Measurements from ENCODE around the gene MORN1. TPM values are rescaled to one million over a fixed set of nuclear protein-coding genes. Genes with fewer than 3 reads are reported as not detected.

The MORN1 gene
- total RNA-seq, 1 donor from 2014 or later: 9.1 TPM

- intact Hi-C loops (cut with micrococcal nuclease): no loop called here
These were observed 14.4 kb upstream of the MORN1 start for GRCh38 chr1:2405588-2406295.

- intact Hi-C loops (cut with micrococcal nuclease): no loop called here
These were observed 13.6 kb upstream of the MORN1 start for GRCh38 chr1:2404890-2405511.

- intact Hi-C loops (cut with micrococcal nuclease): no loop called here
These were observed 13.0 kb upstream of the MORN1 start for GRCh38 chr1:2404142-2404889.

GRCh38 chr1:2403273-2403672, 11.9 kb upstream of the MORN1 start:
- intact Hi-C loops (cut with micrococcal nuclease): no loop called here

GRCh38 chr1:2402420-2402819, 11.1 kb upstream of the MORN1 start:
- intact Hi-C loops (cut with micrococcal nuclease): no loop called here

- intact Hi-C loops (cut with micrococcal nuclease): no loop called here
These were observed 9.7 kb upstream of the MORN1 start for GRCh38 chr1:2400950-2401649.

GRCh38 chr1:2400576-2400909, 9.2 kb upstream of the MORN1 start:
- intact Hi-C loops (cut with micrococcal nuclease): no loop called here

GRCh38 chr1:2399890-2400575, 8.7 kb upstream of the MORN1 start:
- intact Hi-C loops (cut with micrococcal nuclease): no loop called here

- intact Hi-C loops (cut with micrococcal nuclease): no loop called here
These were observed 7.5 kb upstream of the MORN1 start for GRCh38 chr1:2398871-2399270.

GRCh38 chr1:2397007-2397679, 5.8 kb upstream of the MORN1 start:
- intact Hi-C loops (cut with micrococcal nuclease): no loop called here

- intact Hi-C loops (cut with micrococcal nuclease): no loop called here
These were observed 5.1 kb upstream of the MORN1 start for GRCh38 chr1:2396476-2396875.

- intact Hi-C loops (cut with micrococcal nuclease): no loop called here
These were observed 4.7 kb upstream of the MORN1 start for GRCh38 chr1:2396059-2396458.

- intact Hi-C loops (cut with micrococcal nuclease): no loop called here
These were observed 3.9 kb upstream of the MORN1 start for GRCh38 chr1:2395245-2395644.

- intact Hi-C loops (cut with micrococcal nuclease): loop anchor here (5.0 kb wide), 1 partner anchor 92 kb away; no protein-coding TSS in a partner anchor
These were observed 3.4 kb upstream of the MORN1 start for GRCh38 chr1:2394761-2395160.

GRCh38 chr1:2394220-2394619, 2.9 kb upstream of the MORN1 start:
- intact Hi-C loops (cut with micrococcal nuclease): loop anchor here (5.0 kb wide), 1 partner anchor 92 kb away; no protein-coding TSS in a partner anchor

- intact Hi-C loops (cut with micrococcal nuclease): loop anchor here (5.0 kb wide), 1 partner anchor 91 kb away; no protein-coding TSS in a partner anchor
These were observed 2.1 kb upstream of the MORN1 start for GRCh38 chr1:2393471-2393877.

GRCh38 chr1:2392686-2393085, 1.3 kb upstream of the MORN1 start:
- intact Hi-C loops (cut with micrococcal nuclease): loop anchor here (5.0 kb wide), 1 partner anchor 90 kb away; no protein-coding TSS in a partner anchor

- intact Hi-C loops (cut with micrococcal nuclease): loop anchor here (1.0 to 5.0 kb wide), 5 partner anchors 20 to 194 kb away; partner anchors contain the start of genes PANK4, PEX10 and PRXL2B
These were observed 666 bp upstream of the MORN1 start for GRCh38 chr1:2391931-2392509.

GRCh38 chr1:2389644-2390043, 1.7 kb downstream of the MORN1 start:
- intact Hi-C loops (cut with micrococcal nuclease): loop anchor here (5.0 kb wide), 1 partner anchor 87 kb away; no protein-coding TSS in a partner anchor

Measured in T-helper 2 cell treated with Interferon-gamma antibody and Interleukin-4, amounts not matched to agents 100 ng/mL and 5 ng/mL, for 36 hours (primary cell).